Natural killer cell (primary cell): ENCODE data around the gene MAD1L1. TPM values are rescaled to one million over a fixed set of nuclear protein-coding genes. Genes with fewer than 3 reads are reported as not detected.

ENCODE experiments used
- ATAC-seq, 3 donors: fragments of 150-1000 bp in 2 of 3; fragments of 200-7000 bp in 1 of 3; cut with Tn5 transposase; 1 replicate in 1 of 3; 2 replicates in 2 of 3; pipeline ENCODE4 v1.10.0; 2021; ENCODE audit warnings: mild to moderate bottlenecking in 2 of 3, moderate library complexity in 2 of 3
- DNase-seq, 2 donors: peaks; one replicate each; pipeline versions ENCODE4 v3.0.0 to v3.0.0-alpha.2; 2013 to 2021; ENCODE audit warnings: mixed read lengths in 1 of 2
- H3K27ac ChIP-seq: one replicate; pipeline ENCODE4 v1.5.1; 2013; ENCODE audit warnings: mild to moderate bottlenecking, low read length
- H3K27me3 ChIP-seq: one replicate; pipeline ENCODE4 v1.6.1; 2013; ENCODE audit warnings: low read length; ENCODE audit not compliant: control insufficient read depth, insufficient read depth
- H3K36me3 ChIP-seq: one replicate; pipeline ENCODE4 v1.6.1; 2013; ENCODE audit warnings: low read length; ENCODE audit not compliant: control insufficient read depth, insufficient read depth
- H3K4me1 ChIP-seq: one replicate; pipeline ENCODE4 v1.6.1; 2013; ENCODE audit warnings: low read length; ENCODE audit not compliant: control insufficient read depth, insufficient read depth
- H3K4me3 ChIP-seq: one replicate; pipeline ENCODE4 v1.5.1; 2013; ENCODE audit warnings: low read length
- H3K9me3 ChIP-seq: one replicate; pipeline ENCODE4 v1.6.1; 2013; ENCODE audit warnings: low read length; ENCODE audit not compliant: control insufficient read depth, insufficient read depth
- H3K27ac Mint-ChIP-seq, 2 donors: one replicate each; pipeline ENCODE4 v1.8.0; 2022; ENCODE audit warnings: mild to moderate bottlenecking in 2 of 2, mixed read lengths in 2 of 2, moderate library complexity in 1 of 2
- H3K27me3 Mint-ChIP-seq, 2 donors: one replicate each; pipeline ENCODE4 v1.8.0; 2022; ENCODE audit warnings: low read depth in 2 of 2, mixed read lengths in 2 of 2
- H3K36me3 Mint-ChIP-seq: one replicate; pipeline ENCODE4 v1.8.0; 2022; ENCODE audit warnings: mixed read lengths
- H3K4me1 Mint-ChIP-seq, 2 donors: one replicate each; pipeline ENCODE4 v1.8.0; 2022; ENCODE audit warnings: mixed read lengths in 2 of 2
- H3K4me3 Mint-ChIP-seq: one replicate; pipeline ENCODE4 v1.8.0; 2022; ENCODE audit warnings: mild to moderate bottlenecking, moderate library complexity, mixed read lengths
- H3K9me3 Mint-ChIP-seq, 2 donors: one replicate each; pipeline ENCODE4 v1.8.0; 2022; ENCODE audit warnings: mixed read lengths in 2 of 2
- CTCF ChIP-seq: fragments of 200-600 bp; IDR thresholded peaks from one replicate; pipeline ENCODE4 v1.8.0; 2022; ENCODE audit warnings: antibody characterized with exemption
- WGBS: methylation state at CpG from one replicate; pipeline ENCODE4 v1.1.7; 2013; ENCODE audit warnings: missing lambda C conversion rate; ENCODE audit not compliant: insufficient coverage; 5-methylcytosine and 5-hydroxymethylcytosine counted together
- intact Hi-C: fragments of 100-400 bp; cut with micrococcal nuclease; formaldehyde crosslinking; loops from one replicate; pipeline ENCODE4 v1.14.2; 2022
- total RNA-seq, 4 donors: library from RNA; stranded (reverse); fragments of 120-200 nt in 1 of 4; gene quantifications; one replicate each; pipeline versions ENCODE4 v1.2.3 to v1.2.4, GENCODE V29; 2013 to 2022

Gene MAD1L1
- total RNA-seq, 3 donors from 2014 or later (not counting 1 experiment from before 2014, with no cell fraction given): 53.6 to 81.2 (median 77.4) TPM

- Histone ChIP-seq H3K4me1 (no peaks in the 10 kb centered on the region), H3K27me3 (no peaks in the 10 kb centered on the region), H3K4me3 (no peak overlapping the region), H3K27ac (no peak overlapping the region), H3K9me3 (peaks cover under 1% of the 10 kb centered on the region), H3K36me3 (peaks cover 13% of the 10 kb centered on the region)
- no peak for TF ChIP-seq CTCF
- ATAC-seq: no peak
- WGBS: 95% methylated on average over 18 of the region's 18 CpGs
- Mint-ChIP-seq H3K4me1 (no peaks in the 10 kb centered on the region), H3K27ac (no peak overlapping the region), H3K4me3 (no peak overlapping the region), H3K36me3 (no peaks in the 10 kb centered on the region), H3K9me3 (no peaks in the 10 kb centered on the region), H3K27me3 (no peaks in the 10 kb centered on the region)
- no peak for DNase-seq
- intact Hi-C loops: no loop called here
Observed at GRCh38 chr7:2200584-2200980, 32.2 kb downstream of the MAD1L1 start.

GRCh38 chr7:2199956-2200583 lies 32.7 kb downstream of the MAD1L1 start:
- Mint-ChIP-seq H3K9me3 (no peaks in the 10 kb centered on the region), H3K27ac (no peak overlapping the region), H3K4me3 (no peak overlapping the region), H3K4me1 (no peaks in the 10 kb centered on the region), H3K36me3 (no peaks in the 10 kb centered on the region), H3K27me3 (no peaks in the 10 kb centered on the region)
- H3K9me3 ChIP-seq: peaks cover 4% of the 10 kb centered on the region
- H3K4me1 ChIP-seq: no peaks in the 10 kb centered on the region
- H3K27me3 ChIP-seq: no peaks in the 10 kb centered on the region
- no peak overlapping the region for H3K27ac ChIP-seq
- no peak overlapping the region for H3K4me3 ChIP-seq
- 98% methylated on average over 25 of the region's 25 CpGs for WGBS
- no peak for TF ChIP-seq CTCF
- H3K36me3 ChIP-seq: peaks cover 13% of the 10 kb centered on the region
- DNase-seq (no peak), ATAC-seq (no peak)
- intact Hi-C loops: no loop called here

- Mint-ChIP-seq H3K36me3 (no peaks in the 10 kb centered on the region), H3K27me3 (no peaks in the 10 kb centered on the region), H3K27ac (no peak overlapping the region), H3K4me1 (no peaks in the 10 kb centered on the region), H3K4me3 (no peak overlapping the region), H3K9me3 (no peaks in the 10 kb centered on the region)
- no peak for TF ChIP-seq CTCF
- no peak for DNase-seq
- Histone ChIP-seq H3K36me3 (peaks cover 13% of the 10 kb centered on the region), H3K4me1 (no peaks in the 10 kb centered on the region), H3K27ac (no peak overlapping the region), H3K4me3 (no peak overlapping the region), H3K9me3 (peaks cover 4% of the 10 kb centered on the region), H3K27me3 (no peaks in the 10 kb centered on the region)
- 97% methylated on average over 16 of the region's 16 CpGs for WGBS
- no peak for ATAC-seq
- intact Hi-C loops: no loop called here
Observed at GRCh38 chr7:2199528-2199927, 33.2 kb downstream of the MAD1L1 start.

GRCh38 chr7:2198760-2199159 lies 34.0 kb downstream of the MAD1L1 start:
- TF ChIP-seq CTCF: no peak
- intact Hi-C loops: no loop called here
- H3K4me1 Mint-ChIP-seq: no peaks in the 10 kb centered on the region
- no peak overlapping the region for H3K4me3 ChIP-seq
- no peak overlapping the region for H3K27ac Mint-ChIP-seq
- H3K9me3 Mint-ChIP-seq: no peaks in the 10 kb centered on the region
- no peaks in the 10 kb centered on the region for H3K4me1 ChIP-seq
- no peak overlapping the region for H3K4me3 Mint-ChIP-seq
- peaks cover 13% of the 10 kb centered on the region for H3K36me3 ChIP-seq
- 91% methylated on average over 10 of the region's 10 CpGs for WGBS
- DNase-seq: no peak
- no peak overlapping the region for H3K27ac ChIP-seq
- H3K27me3 Mint-ChIP-seq: no peaks in the 10 kb centered on the region
- no peak for ATAC-seq
- H3K27me3 ChIP-seq: no peaks in the 10 kb centered on the region
- peaks cover 4% of the 10 kb centered on the region for H3K9me3 ChIP-seq
- H3K36me3 Mint-ChIP-seq: no peaks in the 10 kb centered on the region
